ENCODE data around the gene NCK1. TPM values are rescaled to one million over a fixed set of nuclear protein-coding genes. Genes with fewer than 3 reads are reported as not detected.

NCK1 gene
- total and polyA plus RNA-seq, 3 experiments from 2014 or later = 30.9 to 62.9 (median 33.3) TPM

- Histone ChIP-seq H3K27ac (ENCODE audit: low read depth, low read length) (no peak overlapping the region), H3K27me3 (ENCODE audit: insufficient read depth, low read length, poor library complexity, severe bottlenecking) (no peaks in the 10 kb centered on the region), H3K9me3 (ENCODE audit: low read length) (no peaks in the 10 kb centered on the region), H3K4me1 (ENCODE audit: insufficient read depth, low read length) (no peaks in the 10 kb centered on the region), H3K4me3 (ENCODE audit: low read length) (no peak overlapping the region), H3K36me3 (ENCODE audit: insufficient read depth, low read length) (no peaks in the 10 kb centered on the region)
- POLR2A ChIA-PET = no interaction called here
- peaks cover 4 to 11% (median 8%) of the 10 kb centered on the region in 3 donors for H3K36me3 Mint-ChIP-seq
- DNase-seq = no peak
- H3K9me3 Mint-ChIP-seq = peaks cover 0 to 2% (median 0%) of the 10 kb centered on the region in 5 donors
- H3K4me1 Mint-ChIP-seq = peaks cover 6 to 17% (median 6%) of the 10 kb centered on the region in 3 donors
- peaks cover 0 to 16% of the 10 kb centered on the region in 2 donors for H3K27me3 Mint-ChIP-seq
- CTCF ChIA-PET = no interaction called here
- peak overlapping the region in 1 of 8 donors; percentile 38 for H3K27ac Mint-ChIP-seq
- no peak overlapping the region for H3K4me3 Mint-ChIP-seq
Measured at GRCh38 chr3:136835089-136835812, 26.8 kb upstream of the NCK1 start.

GRCh38 chr3:136835813-136836510, 26.0 kb upstream of the NCK1 start:
- no peak for DNase-seq
- Mint-ChIP-seq H3K9me3 (no peaks in the 10 kb centered on the region), H3K36me3 (peaks cover 3 to 11% (median 4%) of the 10 kb centered on the region in 3 donors), H3K27ac (no peak overlapping the region), H3K4me1 (peaks cover 6 to 17% (median 6%) of the 10 kb centered on the region in 3 donors), H3K27me3 (peaks cover 0 to 11% of the 10 kb centered on the region in 2 donors), H3K4me3 (no peak overlapping the region)
- H3K27me3 ChIP-seq (ENCODE audit: insufficient read depth, low read length, poor library complexity, severe bottlenecking) = no peaks in the 10 kb centered on the region
- CTCF ChIA-PET = no interaction called here
- no peak overlapping the region for H3K4me3 ChIP-seq (ENCODE audit: low read length)
- no peaks in the 10 kb centered on the region for H3K4me1 ChIP-seq (ENCODE audit: insufficient read depth, low read length)
- H3K27ac ChIP-seq (ENCODE audit: low read depth, low read length) = no peak overlapping the region
- H3K9me3 ChIP-seq (ENCODE audit: low read length) = no peaks in the 10 kb centered on the region
- POLR2A ChIA-PET = no interaction called here
- H3K36me3 ChIP-seq (ENCODE audit: insufficient read depth, low read length) = no peaks in the 10 kb centered on the region

- Histone ChIP-seq H3K27ac (ENCODE audit: low read depth, low read length) (no peak overlapping the region), H3K4me1 (ENCODE audit: insufficient read depth, low read length) (no peaks in the 10 kb centered on the region), H3K9me3 (ENCODE audit: low read length) (no peaks in the 10 kb centered on the region), H3K27me3 (ENCODE audit: insufficient read depth, low read length, poor library complexity, severe bottlenecking) (no peaks in the 10 kb centered on the region), H3K4me3 (ENCODE audit: low read length) (no peak overlapping the region), H3K36me3 (ENCODE audit: insufficient read depth, low read length) (no peaks in the 10 kb centered on the region)
- ChIA-PET CTCF (no interaction called here), POLR2A (no interaction called here)
- peaks cover 0 to 5% of the 10 kb centered on the region in 2 donors for H3K27me3 Mint-ChIP-seq
- H3K4me1 Mint-ChIP-seq = peaks cover 6 to 17% (median 6%) of the 10 kb centered on the region in 3 donors
- H3K36me3 Mint-ChIP-seq = peaks cover 3 to 11% (median 4%) of the 10 kb centered on the region in 3 donors
- H3K4me3 Mint-ChIP-seq = no peak overlapping the region
- H3K27ac Mint-ChIP-seq = peak overlapping the region in 1 of 8 donors; percentile 25
- DNase-seq = no peak
- no peaks in the 10 kb centered on the region for H3K9me3 Mint-ChIP-seq
Measured at GRCh38 chr3:136836511-136837156, 25.4 kb upstream of the NCK1 start.

- POLR2A ChIA-PET = interaction anchor here (1.3 kb wide), 1 partner anchor 23 kb away, joined by 3 read pairs; the partner anchor contains the start of gene NCK1
- Histone ChIP-seq H3K27ac (ENCODE audit: low read depth, low read length) (no peak overlapping the region), H3K4me3 (ENCODE audit: low read length) (no peak overlapping the region), H3K27me3 (ENCODE audit: insufficient read depth, low read length, poor library complexity, severe bottlenecking) (no peaks in the 10 kb centered on the region), H3K36me3 (ENCODE audit: insufficient read depth, low read length) (no peaks in the 10 kb centered on the region), H3K9me3 (ENCODE audit: low read length) (no peaks in the 10 kb centered on the region), H3K4me1 (ENCODE audit: insufficient read depth, low read length) (no peaks in the 10 kb centered on the region)
- DNase-seq = no peak
- Mint-ChIP-seq H3K4me3 (no peak overlapping the region), H3K4me1 (peaks cover 6 to 17% (median 9%) of the 10 kb centered on the region in 3 donors), H3K27me3 (no peaks in the 10 kb centered on the region), H3K36me3 (peaks cover 9 to 23% (median 10%) of the 10 kb centered on the region in 3 donors), H3K27ac (peak overlapping the region in 2 of 8 donors; percentile 8 to 34), H3K9me3 (no peaks in the 10 kb centered on the region)
- CTCF ChIA-PET = interaction anchor here (1.0 to 1.5 kb wide), 3 partner anchors 24 to 175 kb away, joined by 3 to 4 read pairs (median 3); no protein-coding TSS in a partner anchor
Measured at GRCh38 chr3:136838641-136839555, 23.1 kb upstream of the NCK1 start.

GRCh38 chr3:136839556-136839931, 22.5 kb upstream of the NCK1 start:
- Histone ChIP-seq H3K36me3 (ENCODE audit: insufficient read depth, low read length) (no peaks in the 10 kb centered on the region), H3K4me1 (ENCODE audit: insufficient read depth, low read length) (no peaks in the 10 kb centered on the region), H3K4me3 (ENCODE audit: low read length) (no peak overlapping the region), H3K27ac (ENCODE audit: low read depth, low read length) (no peak overlapping the region), H3K27me3 (ENCODE audit: insufficient read depth, low read length, poor library complexity, severe bottlenecking) (no peaks in the 10 kb centered on the region), H3K9me3 (ENCODE audit: low read length) (no peaks in the 10 kb centered on the region)
- Mint-ChIP-seq H3K27me3 (no peaks in the 10 kb centered on the region), H3K27ac (peak overlapping the region in 5 of 8 donors; percentile 6 to 63 (median 23)), H3K36me3 (peaks cover 9 to 24% (median 10%) of the 10 kb centered on the region in 3 donors), H3K9me3 (no peaks in the 10 kb centered on the region), H3K4me3 (peak overlapping the region in 1 of 7 donors; percentile 1), H3K4me1 (peaks cover 6 to 17% (median 9%) of the 10 kb centered on the region in 3 donors)
- CTCF ChIA-PET = interaction anchor here (0.6 to 1.5 kb wide), 4 partner anchors 23 to 174 kb away, joined by 3 to 4 read pairs (median 4); no protein-coding TSS in a partner anchor
- POLR2A ChIA-PET = interaction anchor here (1.3 kb wide), 1 partner anchor 22 kb away, joined by 3 read pairs; the partner anchor contains the start of gene NCK1
- DNase-seq = no peak

GRCh38 chr3:136840252-136840651, 21.8 kb upstream of the NCK1 start:
- H3K4me1 Mint-ChIP-seq = peaks cover 6 to 17% (median 9%) of the 10 kb centered on the region in 3 donors
- Histone ChIP-seq H3K27ac (ENCODE audit: low read depth, low read length) (no peak overlapping the region), H3K4me1 (ENCODE audit: insufficient read depth, low read length) (no peaks in the 10 kb centered on the region), H3K9me3 (ENCODE audit: low read length) (no peaks in the 10 kb centered on the region), H3K27me3 (ENCODE audit: insufficient read depth, low read length, poor library complexity, severe bottlenecking) (no peaks in the 10 kb centered on the region), H3K36me3 (ENCODE audit: insufficient read depth, low read length) (no peaks in the 10 kb centered on the region), H3K4me3 (ENCODE audit: low read length) (no peak overlapping the region)
- H3K4me3 Mint-ChIP-seq = no peak overlapping the region
- H3K9me3 Mint-ChIP-seq = no peaks in the 10 kb centered on the region
- no peaks in the 10 kb centered on the region for H3K27me3 Mint-ChIP-seq
- H3K36me3 Mint-ChIP-seq = peaks cover 9 to 29% (median 13%) of the 10 kb centered on the region in 3 donors
- peak overlapping the region in 2 of 8 donors; percentile 63 to 72 for H3K27ac Mint-ChIP-seq
- ChIA-PET POLR2A (no interaction called here), CTCF (interaction anchor here (0.6 to 1.5 kb wide), 4 partner anchors 23 to 174 kb away, joined by 3 to 4 read pairs (median 4); no protein-coding TSS in a partner anchor)
- DNase-seq = no peak

- POLR2A ChIA-PET = no interaction called here
- no peaks in the 10 kb centered on the region for H3K36me3 ChIP-seq (ENCODE audit: insufficient read depth, low read length)
- DNase-seq = no peak
Measured at GRCh38 chr3:136842294-136842693, 19.7 kb upstream of the NCK1 start.

More at GRCh38 chr3:136842294-136842693, 19.7 kb upstream of the NCK1 start:
- CTCF ChIA-PET = interaction anchor here (1.1 kb wide), 1 partner anchor 90 kb away, joined by 3 read pairs; the partner anchor contains the start of gene STAG1
- no peaks in the 10 kb centered on the region for H3K4me1 ChIP-seq (ENCODE audit: insufficient read depth, low read length)
- H3K27ac ChIP-seq (ENCODE audit: low read depth, low read length) = no peak overlapping the region
- no peaks in the 10 kb centered on the region for H3K9me3 ChIP-seq (ENCODE audit: low read length)
- Mint-ChIP-seq H3K4me3 (no peak overlapping the region), H3K36me3 (peaks cover 9 to 41% (median 19%) of the 10 kb centered on the region in 3 donors), H3K27ac (peak overlapping the region in 2 of 8 donors; percentile 65 to 66), H3K4me1 (peaks cover 7 to 20% (median 9%) of the 10 kb centered on the region in 3 donors), H3K27me3 (no peaks in the 10 kb centered on the region), H3K9me3 (no peaks in the 10 kb centered on the region)
- no peak overlapping the region for H3K4me3 ChIP-seq (ENCODE audit: low read length)
- no peaks in the 10 kb centered on the region for H3K27me3 ChIP-seq (ENCODE audit: insufficient read depth, low read length, poor library complexity, severe bottlenecking)
